Ovary (tissue), 3 donors: ENCODE measurements around the gene ANXA8L1.
"Not testable (repeated sequence)": the region's sequence is repeated elsewhere in the genome, so short reads cannot be mapped to it uniquely, and the experiment has no call there.

Experiments
- CTCF ChIP-seq, 3 donors: fragments of 450-650 bp in 2 of 3; fragments of 200-600 bp in 1 of 3; IDR thresholded peaks; one replicate each; pipeline versions ENCODE4 v1.5.1 to v1.8.0; 2016 to 2022; ENCODE audit warnings: antibody characterized with exemption in 3 of 3, mild to moderate bottlenecking in 1 of 3
- EP300 ChIP-seq: sonication (generic); formaldehyde crosslinking; IDR thresholded peaks from one replicate; pipeline ENCODE4 v1.6.1; 2017; ENCODE audit warnings: antibody characterized with exemption
- POLR2A ChIP-seq: fragments of 450-650 bp; IDR thresholded peaks from one replicate; pipeline ENCODE4 v1.6.1; 2017; ENCODE audit warnings: antibody characterized with exemption, mild to moderate bottlenecking, moderate library complexity
- donor health status: DM: no; HTN: no; CAD: no.

DNA sequence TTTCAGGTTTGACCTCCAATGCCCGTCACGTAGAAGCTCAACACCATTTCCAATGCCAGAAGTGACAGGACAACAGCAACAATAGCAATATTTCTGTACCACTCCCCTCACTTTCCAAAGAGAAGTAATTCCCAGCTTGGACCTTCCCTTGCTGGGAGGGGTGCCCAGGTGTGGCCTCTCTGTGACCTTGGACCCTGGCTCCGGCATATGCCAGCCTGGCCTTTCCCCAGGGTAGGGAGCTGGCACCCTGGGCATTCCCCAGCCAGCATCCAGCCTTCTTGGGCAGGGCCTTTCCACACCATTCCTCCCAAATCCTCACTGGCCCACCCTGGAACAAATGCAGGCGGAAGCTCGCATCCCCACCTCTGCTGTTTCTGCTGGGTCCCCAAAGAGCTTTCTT is 37.1 kb downstream of the ANXA8L1 start:
- not testable (repeated sequence) for TF ChIP-seq CTCF (IDR thresholded peaks at IDR 0.05); POLR2A; EP300
